Epidermal melanocyte (primary cell): ENCODE measurements around the gene PPP1R15A.
"Not testable (repeated sequence)": the region's sequence is repeated elsewhere in the genome, so short reads cannot be mapped to it uniquely, and the experiment has no call there.

Source experiments
- DNase-seq: peaks from one replicate; pipeline ENCODE4 v3.0.0; 2011; ENCODE audit warnings: low spot score; ENCODE audit not compliant: insufficient read length

Gene PPP1R15A

DNA sequence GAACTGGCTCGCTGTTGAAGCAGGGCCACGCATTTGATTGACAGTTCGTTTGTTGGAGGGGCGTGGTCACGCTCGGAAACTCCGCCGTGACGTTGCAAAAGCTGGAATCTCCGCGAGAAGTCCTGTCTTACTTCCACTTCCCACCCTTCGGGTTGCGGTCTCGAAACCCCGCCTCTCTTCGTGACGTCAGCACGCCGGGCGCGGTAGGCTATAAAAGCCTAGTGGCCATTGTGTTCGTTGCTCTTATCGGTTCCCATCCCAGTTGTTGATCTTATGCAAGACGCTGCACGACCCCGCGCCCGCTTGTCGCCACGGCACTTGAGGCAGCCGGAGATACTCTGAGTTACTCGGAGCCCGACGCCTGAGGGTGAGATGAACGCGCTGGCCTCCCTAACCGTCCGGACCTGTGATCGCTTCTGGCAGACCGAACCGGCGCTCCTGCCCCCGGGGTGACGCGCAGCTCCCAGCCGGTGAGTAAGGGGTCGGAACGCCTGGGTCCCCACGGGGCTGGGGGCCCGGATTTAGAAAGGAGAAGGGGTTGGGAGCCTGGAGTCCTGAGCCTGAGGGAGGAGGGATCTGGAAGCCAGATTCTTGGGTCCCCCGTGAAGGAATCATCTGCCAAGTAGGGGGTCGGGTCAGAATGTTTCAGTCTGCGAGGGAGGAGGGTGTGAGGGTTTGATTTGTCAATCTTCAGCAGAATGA lies at the start of gene PPP1R15A:
Gene PPP1R15A, plus strand, starts transcription at position 240 of the 702 bp plus-strand sequence. CDS start 813 bp downstream, outside the sequence.
- peak; percentile 91 for DNase-seq

DNA sequence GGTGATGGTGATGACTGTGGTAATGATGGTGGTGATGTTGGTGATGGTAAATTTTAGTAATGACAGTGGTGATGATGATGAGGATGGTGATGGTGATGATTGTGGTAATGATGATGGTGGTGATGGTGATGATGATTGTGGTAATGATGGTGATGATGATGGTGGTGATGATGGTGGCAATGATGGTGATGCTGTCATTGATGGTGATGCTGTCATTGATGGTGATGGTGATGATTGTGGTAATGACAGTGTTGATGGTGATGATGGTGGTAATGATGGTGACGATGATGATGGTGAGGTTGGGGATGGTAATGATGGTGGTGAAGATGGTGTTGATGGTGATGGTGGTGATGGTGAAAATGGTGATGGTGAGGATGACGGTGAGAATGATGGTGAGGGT lies 49.7 kb upstream of the PPP1R15A start:
- DNase-seq, result no peak

DNA sequence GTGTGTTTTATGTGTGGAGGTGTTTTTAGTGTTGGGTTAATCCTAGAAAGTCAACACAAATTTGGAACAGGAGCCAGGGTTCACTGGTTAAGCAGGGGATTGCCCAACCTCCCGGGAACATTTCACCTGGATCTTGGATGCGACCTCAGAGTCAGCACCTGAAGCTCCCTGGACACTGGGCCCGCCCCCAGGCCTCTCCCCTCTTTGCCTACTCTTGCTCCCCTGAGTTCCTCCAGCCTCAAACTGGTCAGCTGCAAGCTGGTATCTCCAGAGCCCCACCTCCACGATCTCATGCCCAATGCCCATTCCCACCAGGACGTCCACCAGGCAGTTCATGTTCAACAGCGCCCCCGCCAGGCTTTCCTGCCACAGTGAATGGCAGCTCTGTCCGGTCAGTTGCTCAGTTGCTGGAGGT lies 45.6 kb upstream of the PPP1R15A start:
- DNase-seq, result no peak

DNA sequence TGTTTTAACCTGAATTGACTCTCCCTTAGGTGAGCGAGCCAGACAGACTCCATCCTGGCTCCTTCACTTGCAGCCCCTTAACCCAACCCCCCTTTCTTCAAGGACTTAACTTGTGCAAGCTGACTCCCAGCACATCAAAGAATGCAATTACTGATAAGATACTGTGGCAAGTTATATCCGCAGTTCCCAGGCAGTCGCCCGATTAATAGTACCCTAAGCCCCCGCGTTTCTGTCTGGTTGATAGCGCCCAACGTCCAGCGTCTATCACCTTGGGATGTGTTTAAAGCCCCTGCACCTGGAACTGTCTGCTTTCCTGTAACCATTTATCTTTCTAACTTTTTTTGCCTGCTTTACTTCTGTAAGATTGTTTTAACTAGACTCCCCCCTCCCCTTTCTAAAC lies 42.1 kb upstream of the PPP1R15A start:
- no peak for DNase-seq

DNA sequence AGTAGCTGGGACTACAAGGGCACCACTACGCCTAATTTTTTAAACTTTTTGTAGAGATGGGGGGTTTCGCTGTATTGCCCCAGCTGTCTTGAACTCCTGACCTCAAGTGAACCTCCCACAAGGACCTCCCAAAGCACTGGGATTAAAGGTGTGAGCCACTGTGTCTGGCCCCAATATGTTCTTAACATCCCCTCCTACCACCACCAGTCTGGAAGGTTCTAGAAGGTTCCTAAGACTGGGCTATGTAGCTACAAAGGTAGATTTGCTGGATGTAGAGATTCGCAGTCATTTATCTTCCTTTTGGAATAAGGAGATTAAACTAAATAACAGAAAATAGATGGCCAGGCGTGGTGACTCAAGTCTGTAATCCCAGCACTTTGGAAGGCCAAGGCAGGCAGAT lies 41.3 kb upstream of the PPP1R15A start:
- DNase-seq, result no peak

DNA sequence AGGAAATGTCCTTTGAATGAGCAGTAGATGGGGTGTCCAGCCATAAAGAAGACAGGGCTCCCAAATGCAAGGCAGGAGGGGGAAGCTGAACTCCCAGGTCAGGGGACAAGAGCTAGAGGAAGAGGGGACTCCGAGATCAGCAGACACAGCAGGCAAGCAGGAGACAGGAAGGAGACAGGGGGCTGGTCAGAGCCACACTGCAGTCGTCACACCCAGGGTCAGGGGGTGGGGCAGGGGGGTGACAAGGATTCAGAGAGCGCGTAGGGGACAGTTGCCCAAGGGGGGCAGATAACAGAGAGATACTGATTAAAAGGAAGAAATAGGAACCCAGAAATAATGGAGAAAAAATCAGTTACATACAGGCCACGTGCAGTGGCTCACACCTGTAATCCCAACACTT lies 39.2 kb upstream of the PPP1R15A start:
- no peak for DNase-seq

DNA sequence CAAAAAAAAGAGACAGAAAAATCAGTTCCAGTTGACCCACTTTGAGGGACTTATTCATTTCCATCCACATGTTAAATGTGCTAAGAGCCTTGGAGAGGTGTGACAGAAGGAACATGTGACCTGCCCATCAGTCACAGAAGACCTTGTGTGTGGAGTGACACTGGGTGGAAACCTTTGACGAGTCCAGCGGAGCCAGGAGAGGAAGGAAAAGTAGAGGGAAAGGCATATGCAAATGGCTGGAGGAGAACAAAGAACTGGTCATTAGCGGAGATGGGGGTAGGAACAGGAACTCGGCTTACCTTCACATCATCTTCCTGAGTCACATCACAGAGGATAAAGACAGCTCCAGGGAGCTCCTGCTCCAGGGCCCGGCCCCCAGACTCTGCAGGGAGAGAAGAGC lies 38.2 kb upstream of the PPP1R15A start:
- DNase-seq, result no peak

DNA sequence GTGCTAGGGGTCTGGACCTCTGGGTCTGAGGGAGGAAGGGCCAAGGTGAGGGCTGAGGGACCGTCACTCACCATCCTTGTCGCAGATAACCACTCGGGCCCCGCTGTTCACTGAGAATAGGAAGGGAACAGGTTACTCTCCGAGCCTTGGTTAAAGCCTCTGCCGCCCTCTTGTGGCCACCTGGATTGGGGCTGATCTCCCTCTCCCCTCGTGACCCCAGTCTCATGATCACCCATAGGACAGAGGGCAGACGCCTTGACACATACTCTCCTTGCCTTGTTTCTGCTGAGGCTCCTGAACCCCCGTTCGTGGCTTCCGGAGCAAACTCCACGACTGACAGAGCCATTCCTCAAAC lies 36.5 kb upstream of the PPP1R15A start:
- DNase-seq, result peak; percentile 80

DNA sequence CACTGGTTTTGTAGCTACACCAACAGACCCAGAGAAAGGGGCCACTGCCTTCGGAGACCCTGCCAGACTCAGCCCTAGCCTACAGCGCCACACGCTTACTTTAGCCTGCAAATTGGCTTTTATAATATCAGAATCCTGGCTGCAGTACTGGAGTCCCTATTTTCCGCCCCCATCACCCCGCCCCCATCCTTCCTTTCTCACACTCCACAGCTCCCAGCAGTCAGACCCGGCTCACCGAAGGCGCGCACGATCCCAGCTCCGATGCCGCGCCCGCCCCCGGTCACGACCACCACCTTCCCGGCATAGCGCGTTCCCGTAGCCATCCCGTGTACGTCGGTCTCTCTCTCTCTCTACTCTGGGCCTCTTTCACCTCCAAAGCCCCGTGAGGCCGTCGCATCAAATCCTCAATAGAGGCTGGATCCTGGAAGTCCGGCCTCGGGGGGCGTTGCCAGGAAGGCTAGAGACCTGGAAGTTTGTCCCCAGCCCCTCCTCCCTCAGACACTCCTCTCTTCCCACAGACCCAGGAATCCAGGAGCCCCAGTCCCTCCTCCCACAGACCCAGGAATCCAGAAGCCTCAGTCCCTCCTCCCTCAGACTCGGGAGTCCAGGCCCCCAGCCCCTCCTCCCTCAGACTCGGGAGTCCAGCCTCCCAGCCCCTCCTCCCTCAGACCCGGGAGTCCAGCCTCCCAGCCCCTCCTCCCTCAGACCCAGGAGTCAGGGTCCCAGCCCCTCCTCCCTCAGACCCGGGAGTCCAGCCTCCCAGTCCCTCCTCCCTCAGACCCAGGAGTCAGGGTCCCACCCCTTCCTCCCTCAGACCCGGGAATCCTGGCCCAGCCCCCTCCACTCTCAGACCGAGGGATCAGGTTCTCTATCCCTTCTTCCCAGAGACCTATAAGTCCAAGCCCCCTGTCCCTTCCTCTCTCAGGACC lies 35.9 kb upstream of the PPP1R15A start, which contains the start of gene HSD17B14:
Gene HSD17B14, minus strand, starts transcription at position 403 of the 929 bp plus-strand sequence. Its CDS starts 80 bp downstream, at position 323.
- DNase-seq, result no peak

DNA sequence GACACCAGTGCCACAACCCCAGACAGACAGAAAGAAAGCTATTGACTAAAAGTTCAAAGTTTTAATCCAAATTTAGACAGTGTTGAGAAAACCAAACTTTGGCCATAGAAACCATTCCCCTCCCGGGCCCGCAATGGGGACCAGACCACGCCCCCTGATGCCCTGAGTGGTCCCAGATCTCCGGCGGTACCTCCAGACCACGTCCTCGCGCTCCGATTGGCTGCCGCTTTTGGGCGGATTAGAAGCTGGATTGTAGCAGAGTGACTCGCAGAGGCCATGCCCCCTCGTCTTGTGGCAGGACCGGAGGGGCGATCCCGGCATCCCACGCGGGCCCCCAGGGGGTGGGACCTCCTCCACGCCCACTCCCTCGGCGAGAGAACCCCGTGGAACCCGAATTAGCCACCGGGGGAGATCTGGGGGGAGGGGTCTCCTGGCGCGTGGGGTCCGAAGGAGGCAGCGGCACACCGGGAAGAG lies 35.1 kb upstream of the PPP1R15A start:
- DNase-seq, result peak; percentile 94

DNA sequence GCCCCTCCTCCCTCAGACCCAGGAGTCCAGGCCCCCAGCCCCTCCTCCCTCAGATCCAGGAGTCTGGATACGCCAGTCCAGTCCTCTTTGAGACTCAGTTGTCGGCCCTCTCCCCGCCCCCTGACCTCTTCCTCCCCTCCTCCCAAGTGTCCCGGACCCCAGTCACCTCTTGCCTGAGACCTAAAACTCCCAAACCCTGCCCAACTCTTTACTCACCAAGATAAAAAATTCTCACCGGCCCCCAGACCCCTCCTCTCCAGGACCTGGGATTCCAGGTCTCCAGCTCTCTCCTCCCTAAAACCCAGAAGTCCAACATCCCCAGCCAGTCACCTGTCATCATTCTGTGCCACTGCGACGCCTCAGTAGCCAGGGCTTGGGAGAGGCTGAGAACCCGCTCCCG lies 34.5 kb upstream of the PPP1R15A start:
- DNase-seq, result no peak

DNA sequence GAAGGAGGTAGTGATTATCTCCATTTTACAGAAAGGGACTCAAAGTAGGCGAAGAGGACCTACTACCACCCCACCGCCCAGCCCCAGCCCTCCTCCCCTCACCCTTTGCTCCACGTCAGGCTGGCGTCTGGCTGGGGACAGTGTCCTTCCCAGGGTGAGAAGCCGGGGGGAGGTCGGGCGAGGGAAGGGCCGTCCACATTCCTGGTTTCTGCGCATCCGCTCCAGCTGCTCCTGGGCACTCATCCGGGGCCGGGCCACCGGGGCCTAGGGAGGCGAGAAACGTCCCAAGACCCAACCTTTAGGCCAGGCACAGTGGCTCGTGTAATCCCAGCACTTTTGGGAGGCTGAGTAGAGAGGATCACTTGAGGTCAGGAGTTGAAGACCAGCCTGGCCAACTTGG lies 31.2 kb upstream of the PPP1R15A start:
- no peak for DNase-seq

DNA sequence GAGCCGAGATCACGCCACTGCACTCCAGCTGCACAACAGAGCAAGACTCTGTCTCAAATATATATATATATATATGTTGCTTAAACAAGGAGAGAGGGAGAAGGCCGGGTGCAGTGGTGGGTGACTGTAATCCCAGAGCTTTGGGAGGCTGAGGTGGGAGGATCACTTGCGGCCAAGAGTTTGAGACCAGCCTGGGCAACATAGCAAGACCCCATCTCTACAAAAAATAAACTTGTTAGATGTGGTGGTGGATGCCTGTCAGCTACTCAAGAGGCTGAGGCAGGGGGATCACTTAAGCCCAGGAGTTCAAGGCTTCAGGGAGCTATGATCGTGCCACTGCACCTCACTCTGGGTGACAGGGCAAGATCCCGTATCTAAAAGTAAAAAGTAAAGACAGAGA lies 30.6 kb upstream of the PPP1R15A start:
- no peak for DNase-seq

DNA sequence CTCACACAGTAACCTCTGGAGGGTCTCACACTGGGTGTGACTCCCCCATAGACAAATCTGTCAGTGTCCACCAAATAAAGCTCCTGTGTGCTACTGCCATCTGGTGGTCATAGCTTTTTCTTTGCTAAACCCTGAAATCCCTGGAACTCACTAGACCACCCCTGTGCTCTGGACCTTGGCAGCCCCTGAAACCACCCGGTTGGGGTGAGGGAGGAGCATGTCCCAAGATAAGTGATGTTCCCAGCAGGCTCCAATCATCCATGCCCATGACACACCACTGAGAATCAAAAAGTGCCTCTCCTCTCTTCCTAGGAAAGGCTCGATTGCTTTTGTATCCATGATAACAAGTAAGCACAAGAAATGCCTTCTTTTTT lies 29.4 kb upstream of the PPP1R15A start:
- peak; percentile 31 for DNase-seq

DNA sequence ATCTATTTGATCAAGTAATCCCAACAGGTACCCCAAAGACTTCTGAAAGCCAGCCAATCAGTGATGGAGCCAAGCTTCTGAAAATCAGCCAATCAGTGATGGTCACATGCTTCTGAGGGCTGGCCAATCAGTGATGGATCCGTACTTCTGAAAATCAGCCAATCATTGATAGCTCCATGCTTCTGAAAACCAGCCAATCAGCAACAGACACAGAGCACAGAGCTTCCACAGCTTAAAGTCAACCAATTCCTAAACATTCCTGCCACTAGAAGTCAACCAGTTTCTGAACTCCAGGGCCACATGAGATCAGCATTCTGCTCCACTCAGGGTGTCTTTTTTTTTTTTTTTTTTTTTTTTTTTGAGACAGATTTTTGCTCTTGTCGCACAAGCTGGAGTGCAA lies 27.7 kb upstream of the PPP1R15A start:
- peak; percentile 20 for DNase-seq

DNA sequence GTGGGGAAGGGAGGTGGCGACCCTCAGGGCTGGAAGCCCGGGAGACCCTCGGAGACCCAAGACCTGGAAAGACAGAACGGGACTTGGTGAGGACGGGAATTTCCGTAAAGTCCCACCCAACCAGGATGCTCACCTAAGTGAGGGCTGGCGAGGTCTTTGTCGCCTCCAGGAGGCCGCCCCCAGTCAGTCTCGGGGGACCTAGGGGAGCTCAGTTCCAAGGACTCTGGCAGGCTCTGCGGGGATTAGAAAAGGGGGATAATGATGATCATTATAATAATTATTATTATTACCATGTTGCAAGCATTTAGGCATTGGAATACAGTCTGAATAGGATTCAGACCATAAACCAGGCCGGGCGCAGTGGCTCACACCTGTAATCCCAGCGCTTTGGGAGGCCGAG lies 26.8 kb upstream of the PPP1R15A start:
- no peak for DNase-seq

DNA sequence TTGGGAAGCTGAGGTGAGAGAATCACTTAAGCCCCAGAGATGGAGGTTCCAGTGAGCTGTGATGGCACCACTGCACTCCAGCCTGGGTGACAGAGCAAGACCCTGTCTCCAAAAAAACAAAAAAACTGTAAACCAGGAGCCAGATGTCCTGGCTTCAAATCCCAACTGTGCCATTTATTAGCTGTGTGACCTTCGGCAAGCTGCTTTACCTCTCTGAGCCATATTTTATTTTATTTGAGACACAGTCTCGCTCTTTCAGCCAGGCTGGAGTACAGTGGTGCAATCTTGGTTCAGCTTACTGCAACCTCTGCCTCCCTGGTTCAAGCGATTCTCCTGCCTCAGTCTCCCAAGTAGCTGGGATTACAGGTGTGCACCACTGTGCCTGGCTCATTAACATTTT lies 25.6 kb upstream of the PPP1R15A start:
- DNase-seq, result not testable (repeated sequence)

DNA sequence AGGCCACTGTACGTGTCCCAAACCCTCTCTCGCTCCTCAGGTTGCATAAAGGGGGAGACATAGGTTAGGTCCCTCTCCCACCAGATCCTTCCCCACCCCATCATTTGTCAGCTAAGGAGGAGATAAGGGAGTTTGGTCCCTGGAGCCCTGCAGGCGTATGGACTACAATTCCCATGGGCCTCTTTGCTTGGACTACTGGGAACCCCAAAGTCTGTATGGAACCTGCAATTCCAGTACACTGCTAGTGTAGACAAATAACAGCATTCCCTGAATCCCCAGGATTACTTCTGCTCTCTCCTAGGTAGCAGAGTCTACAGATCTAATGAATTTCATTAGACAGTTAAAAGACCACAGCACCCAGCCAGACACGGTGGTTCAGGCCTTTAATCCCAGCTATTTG lies 19.9 kb upstream of the PPP1R15A start:
- no peak for DNase-seq

DNA sequence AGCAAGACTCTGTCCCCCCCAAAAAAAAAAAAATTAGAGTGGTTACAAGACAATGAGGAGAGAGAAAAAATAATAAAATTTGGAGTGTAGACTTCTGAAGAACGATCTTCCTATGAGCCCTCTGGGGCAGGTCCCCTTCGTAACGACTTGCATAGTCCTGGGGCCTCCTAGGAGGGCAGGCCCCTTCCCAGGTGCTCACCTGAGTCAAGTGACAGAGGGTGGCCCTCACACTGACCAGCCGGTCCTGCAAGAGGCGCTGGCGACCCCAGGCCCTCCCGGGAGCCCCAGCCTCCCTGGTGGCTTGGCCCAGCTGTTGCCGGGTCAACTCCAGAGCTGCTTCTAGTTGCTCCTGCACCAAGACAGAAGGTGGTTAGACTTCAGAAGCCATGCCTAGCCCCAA lies 18.7 kb upstream of the PPP1R15A start:
- DNase-seq, result no peak

DNA sequence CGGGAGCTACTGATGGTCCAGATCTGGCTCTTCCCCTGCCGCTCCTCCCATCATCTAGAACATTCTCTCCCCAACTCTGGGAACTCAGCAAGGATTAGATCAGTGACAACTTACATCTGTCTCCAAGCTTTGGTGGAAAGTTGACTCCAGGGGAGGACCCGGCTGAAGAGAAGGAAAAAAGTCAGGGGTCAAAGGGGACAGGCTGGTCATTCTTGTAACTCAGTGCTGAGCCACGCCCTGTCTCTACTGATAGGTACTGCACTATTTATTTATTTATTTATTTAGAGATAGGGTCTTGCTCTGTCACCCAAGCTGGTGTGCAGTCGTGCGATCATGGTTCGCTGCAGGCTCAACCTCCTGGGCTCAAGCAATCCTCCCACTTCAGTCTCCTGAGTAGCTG lies 18.1 kb upstream of the PPP1R15A start:
- no peak for DNase-seq

DNA sequence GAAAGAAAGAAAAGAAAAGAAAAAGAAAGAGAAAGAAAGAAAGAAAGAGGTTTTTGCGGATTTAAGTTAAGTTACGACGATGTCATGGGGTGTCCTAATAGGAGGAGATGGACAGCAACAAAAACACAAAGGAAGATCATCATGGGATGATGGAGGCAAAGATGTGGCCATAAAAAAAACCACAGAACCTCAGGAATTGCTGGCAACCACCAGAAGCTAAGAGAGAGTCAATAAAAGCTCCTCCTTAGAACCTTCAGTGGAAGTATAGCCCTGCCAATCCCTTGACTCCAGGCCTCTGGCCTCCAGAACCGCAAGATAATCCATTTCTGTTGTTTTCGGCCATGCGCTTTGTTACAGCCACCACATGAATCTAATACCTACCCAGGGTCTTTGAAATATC lies 15.3 kb upstream of the PPP1R15A start:
- no peak for DNase-seq

DNA sequence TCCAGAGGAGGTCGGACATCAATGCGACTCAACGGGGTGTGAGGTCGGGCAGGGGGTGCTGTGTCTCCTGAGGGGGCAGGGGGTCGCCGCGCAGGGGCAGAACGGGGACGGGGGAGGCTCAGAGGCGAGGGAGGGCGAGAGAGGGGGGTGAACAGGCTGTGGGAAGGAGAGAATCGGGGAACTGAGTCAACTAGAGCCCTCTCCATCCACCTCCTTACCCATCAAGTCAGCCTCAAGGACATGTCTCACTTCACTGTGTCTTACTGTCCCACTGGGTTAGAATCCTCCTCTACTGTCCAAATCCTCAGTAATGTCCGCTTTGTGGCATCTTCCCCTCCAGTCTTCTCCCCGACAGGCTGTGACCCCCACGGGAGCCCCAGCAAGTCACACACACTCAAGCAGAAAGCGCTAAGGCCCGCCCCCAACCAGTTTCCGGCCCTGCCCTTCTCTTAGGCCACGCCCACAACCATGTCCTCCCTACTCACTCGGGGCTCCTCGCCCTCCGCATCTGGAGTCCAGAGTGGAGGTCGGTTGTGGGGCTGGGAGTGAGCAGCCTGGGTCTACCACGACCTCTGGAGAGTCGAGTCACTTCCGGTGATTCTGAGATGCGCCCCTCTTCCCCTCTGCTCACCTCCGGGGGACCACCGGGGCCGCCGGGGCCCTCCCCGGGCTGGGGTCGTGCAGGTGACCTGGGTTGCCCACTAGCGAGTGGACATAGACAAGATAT lies 13.1 kb upstream of the PPP1R15A start:
- no peak for DNase-seq
